Heart left ventricle (tissue), 16 donors: ENCODE measurements around the gene BFAR. TPM values are rescaled to one million over a fixed set of nuclear protein-coding genes. Genes with fewer than 3 reads are reported as not detected.
A peak's percentile ranks its signal among the peaks of the same experiment; 100 is the strongest.
"Not testable (repeated sequence)": the region's sequence is repeated elsewhere in the genome, so short reads cannot be mapped to it uniquely, and the experiment has no call there.

ENCODE experiments used
- ATAC-seq, 4 donors: fragments of 200-7000 bp; cut with Tn5 transposase; one replicate each; pipeline ENCODE4 v1.9.1; 2020 to 2022; ENCODE audit warnings: moderate library complexity in 4 of 4, mild to moderate bottlenecking in 3 of 4, moderate number of reproducible peaks in 1 of 4
- DNase-seq, 5 donors: peaks; one replicate each; pipeline ENCODE4 v3.0.0-alpha.2; 2020
- H3K27ac ChIP-seq, 12 donors: fragments of 200-600 bp; sonication (generic) in 4 of 12; one replicate each; pipeline versions ENCODE4 v1.5.0 to v1.8.0; 2016 to 2022; ENCODE audit warnings: mild to moderate bottlenecking in 2 of 12
- H3K27me3 ChIP-seq, 9 donors: fragments of 200-600 bp; sonication (generic) in 2 of 9; one replicate each; pipeline versions ENCODE4 v1.5.1 to v1.8.0; 2016 to 2022; ENCODE audit warnings: mild to moderate bottlenecking in 3 of 9
- H3K36me3 ChIP-seq, 9 donors: fragments of 200-600 bp; sonication (generic) in 2 of 9; one replicate each; pipeline versions ENCODE4 v1.5.0 to v1.8.0; 2018 to 2022; ENCODE audit warnings: mild to moderate bottlenecking in 2 of 9
- H3K4me1 ChIP-seq, 12 donors: fragments of 200-600 bp; sonication (generic) in 4 of 12; one replicate each; pipeline versions ENCODE4 v1.5.0 to v1.8.0; 2016 to 2022; ENCODE audit warnings: mild to moderate bottlenecking in 3 of 12
- H3K4me3 ChIP-seq, 12 donors: fragments of 200-600 bp; sonication (generic) in 4 of 12; one replicate each; pipeline versions ENCODE4 v1.5.0 to v1.8.0; 2017 to 2022; ENCODE audit warnings: mild to moderate bottlenecking in 9 of 12, moderate library complexity in 4 of 12
- H3K9me3 ChIP-seq, 12 donors: fragments of 200-600 bp; sonication (generic) in 4 of 12; one replicate each; pipeline versions ENCODE4 v1.5.0 to v1.8.0; 2016 to 2022; ENCODE audit warnings: mild to moderate bottlenecking in 1 of 12
- CTCF ChIP-seq, 12 donors: fragments of 200-600 bp; sonication (generic) in 4 of 12; IDR thresholded peaks; one replicate each; pipeline versions ENCODE4 v1.5.0 to v1.8.0; 2018 to 2022; ENCODE audit warnings: antibody characterized with exemption in 12 of 12, mild to moderate bottlenecking in 5 of 12
- POLR2A ChIP-seq, 2 donors: fragments of 450-650 bp; IDR thresholded peaks; one replicate each; pipeline ENCODE4 v1.6.1; 2017; ENCODE audit warnings: antibody characterized with exemption in 2 of 2, mild to moderate bottlenecking in 2 of 2, moderate library complexity in 2 of 2
- WGBS, 4 donors: extraction: QIAGEN DNeasy Blood & Tissue Kit in 2 of 4; methylation state at CpG; one replicate each; pipeline versions ENCODE4 v1.1.5 to v1.1.7; 2013 to 2018; 5-methylcytosine and 5-hydroxymethylcytosine counted together
- intact Hi-C, 10 donors: fragments of 100-400 bp; cut with DNase I; formaldehyde crosslinking; loops; one replicate each; pipeline versions ENCODE4 v1.11.1 to v1.14.2; 2022
- polyA plus RNA-seq, 2 donors: library from polyadenylated mRNA; stranded (reverse); fragments of 200-250 nt; gene quantifications; one replicate each; pipeline ENCODE4 v1.2.3, GENCODE V29; 2013
- total RNA-seq, 9 donors: library from RNA; depleted of rRNA in 2 of 9; stranded (reverse); fragments of >200 nt in 2 of 9; fragmentation: NEBNext Ultra II Directional in 3 of 9; extraction: Animal tissue kit (Norgen Biotek cat#: 25700) in 3 of 9; gene quantifications; one replicate each; pipeline versions ENCODE4 v1.1.0 to v1.2.4, GENCODE V29; 2016 to 2023
- donor health status: ischemic (EF 13 %, LVEDD 7.1; RV severe dilation, severe dysfunction).
- donor health status: healthy with polysubstance abuse.
- donor health status: DM: no; HTN: yes; CAD: no.
- donor health status: DM: no; HTN: no; CAD: no.
- donor health status: ischemic (EF 25% LVEDD 6.9; RV normal size, moderate dysfunction).
- donor health status: ischemic (EF 25% LVEDD 5.7; RV mildly dilated, moderate dysfunction).
- donor health status: healthy.
- donor health status: DM: yes; HTN: yes; CAD: no.
- donor health status: ischemic (EF 35%, LVEDD 5.7; RV mildly dilated, moderate dysfunction).
- donor health status: nonischemic (EF 11% LVEDD 7.7; RV severe dilation, severe dysfunction).
- donor health status: DM: yes; HTN: yes; CAD: no.
- donor health status: PGD.
- donor health status: ischemic (EF 29% LVEDD 5.4; RV normal size, mild dysfunction).
- donor health status: nonischemic (EF 23%, LVEDD 6.1; RV moderate dilation, normal function).

Gene BFAR
- total and polyA plus RNA-seq, 11 donors: 21.5 to 52.6 (median 37.2) TPM

GRCh38 chr16:14634389-14634725 lies 1.6 kb downstream of the BFAR start:
- intact Hi-C loops: no loop called here
- no peak for TF ChIP-seq POLR2A (IDR thresholded peaks at IDR 0.05)
- no peak for TF ChIP-seq CTCF (IDR thresholded peaks at IDR 0.05)
- WGBS, 4 donors: 66 to 70% (median 68%) methylated on average over 7 of the region's 7 CpGs
- peaks cover 5 to 57% (median 34%) of the 10 kb centered on the region in 12 donors for H3K4me1 ChIP-seq
- no peaks in the 10 kb centered on the region for H3K27me3 ChIP-seq
- ATAC-seq: no peak
- H3K9me3 ChIP-seq: no peaks in the 10 kb centered on the region
- DNase-seq: no peak
- peak overlapping the region in 9 of 12 donors; percentile 82 to 98 (median 94) for H3K4me3 ChIP-seq
- H3K36me3 ChIP-seq: peaks cover 0 to 25% (median 16%) of the 10 kb centered on the region in 9 donors
- H3K27ac ChIP-seq: peak overlapping the region in 4 of 12 donors; percentile 91 to 98 (median 96)

GRCh38 chr16:14635395-14636165 lies 2.8 kb downstream of the BFAR start:
- no peaks in the 10 kb centered on the region for H3K27me3 ChIP-seq
- H3K9me3 ChIP-seq: no peaks in the 10 kb centered on the region
- H3K27ac ChIP-seq: no peak overlapping the region
- TF ChIP-seq POLR2A (IDR thresholded peaks at IDR 0.05) (no peak), CTCF (IDR thresholded peaks at IDR 0.05) (no peak)
- 77 to 83% (median 81%) methylated on average over 12 of the region's 12 CpGs for WGBS, 4 donors
- ATAC-seq (no peak), DNase-seq (no peak)
- H3K4me3 ChIP-seq: no peak overlapping the region
- intact Hi-C loops: no loop called here
- peaks cover 0 to 37% (median 24%) of the 10 kb centered on the region in 9 donors for H3K36me3 ChIP-seq
- peaks cover 5 to 50% (median 33%) of the 10 kb centered on the region in 12 donors for H3K4me1 ChIP-seq

GRCh38 chr16:14636179-14636950 lies 3.6 kb downstream of the BFAR start:
- intact Hi-C loops, H3K27me3 ChIP-seq, H3K27ac ChIP-seq, H3K9me3 ChIP-seq, DNase-seq, H3K4me3 ChIP-seq, ATAC-seq: not testable (repeated sequence)
- Histone ChIP-seq H3K36me3 (peaks cover 0 to 45% (median 27%) of the 10 kb centered on the region in 9 donors), H3K4me1 (peaks cover 5 to 47% (median 32%) of the 10 kb centered on the region in 12 donors)
- 49 to 52% (median 52%) methylated on average over 16 to 17 of the region's 17 CpGs for WGBS, 4 donors

GRCh38 chr16:14636951-14637240 lies 4.1 kb downstream of the BFAR start:
- H3K9me3 ChIP-seq, H3K27me3 ChIP-seq, H3K4me3 ChIP-seq, intact Hi-C loops, DNase-seq, ATAC-seq, H3K27ac ChIP-seq: not testable (repeated sequence)
- WGBS, 4 donors: 29 to 60% (median 44%) methylated on average over 1 of the region's 1 CpG
- Histone ChIP-seq H3K4me1 (peaks cover 5 to 44% (median 30%) of the 10 kb centered on the region in 12 donors), H3K36me3 (peaks cover 0 to 46% (median 27%) of the 10 kb centered on the region in 9 donors)

- Histone ChIP-seq H3K4me3 (no peak overlapping the region), H3K36me3 (peaks cover 0 to 58% (median 42%) of the 10 kb centered on the region in 9 donors), H3K4me1 (peaks cover 0 to 15% (median 9%) of the 10 kb centered on the region in 12 donors), H3K27ac (no peak overlapping the region), H3K9me3 (no peaks in the 10 kb centered on the region), H3K27me3 (no peaks in the 10 kb centered on the region)
- intact Hi-C loops: no loop called here
- DNase-seq (no peak), ATAC-seq (no peak)
- 88 to 94% (median 92%) methylated on average over 10 of the region's 10 CpGs for WGBS, 4 donors
- TF ChIP-seq POLR2A (IDR thresholded peaks at IDR 0.05): no peak
- no peak for TF ChIP-seq CTCF (IDR thresholded peaks at IDR 0.05)
These were observed 7.8 kb downstream of the BFAR start for GRCh38 chr16:14640538-14640937.
